IPS-15b (cell line): ENCODE results near the gene EZR.

ENCODE experiments used
- H3K27me3 ChIP-seq: one replicate; pipeline ENCODE4 v1.6.1; 2013; ENCODE audit warnings: low read length; ENCODE audit not compliant: control insufficient read depth, insufficient read depth
- H3K36me3 ChIP-seq: one replicate; pipeline ENCODE4 v1.6.1; 2013; ENCODE audit warnings: low read length; ENCODE audit not compliant: control insufficient read depth, insufficient read depth
- H3K4me1 ChIP-seq: one replicate; pipeline ENCODE4 v1.6.1; 2013; ENCODE audit warnings: mild to moderate bottlenecking, low read length; ENCODE audit not compliant: control insufficient read depth, insufficient read depth
- H3K4me3 ChIP-seq: one replicate; pipeline ENCODE4 v1.5.1; 2013; ENCODE audit warnings: low read depth, low read length
- H3K9ac ChIP-seq: one replicate; pipeline ENCODE4 v1.6.1; 2013; ENCODE audit warnings: low read depth, mild to moderate bottlenecking, low read length
- H3K9me3 ChIP-seq: one replicate; pipeline ENCODE4 v1.6.1; 2013; ENCODE audit warnings: mild to moderate bottlenecking, low read length; ENCODE audit not compliant: control insufficient read depth, insufficient read depth

Gene EZR

DNA sequence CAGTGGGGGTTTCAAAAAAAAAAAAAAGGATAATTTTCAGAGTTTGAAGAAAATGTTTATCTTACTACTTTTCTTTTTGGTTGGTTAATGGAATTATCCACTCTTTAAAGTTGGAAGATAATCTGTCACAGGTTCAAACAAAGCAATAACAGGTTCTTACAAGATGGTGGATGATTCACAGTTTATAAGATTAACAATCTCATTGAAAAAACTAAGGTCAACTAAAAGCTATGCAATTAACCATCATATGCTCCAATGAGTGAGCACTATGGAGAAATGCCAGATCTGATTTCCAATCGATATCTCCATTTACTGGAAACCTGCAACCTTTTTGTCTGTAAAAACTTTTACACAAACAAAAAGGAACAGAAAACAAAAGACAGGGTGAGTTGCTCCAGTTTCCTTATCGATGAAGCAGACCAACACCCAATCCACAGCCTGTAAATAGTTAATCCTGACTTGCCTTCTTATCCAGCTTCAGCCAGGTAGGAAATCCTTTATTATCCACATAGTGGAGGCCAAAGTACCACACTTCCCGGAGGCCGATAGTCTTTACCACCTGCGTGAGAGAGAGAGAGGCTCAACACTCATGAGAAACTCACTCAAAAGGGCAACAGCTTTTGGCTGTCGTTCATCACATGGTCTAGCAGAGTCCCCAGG is 32.4 kb downstream of the EZR start:
- Histone ChIP-seq H3K4me1 (peaks cover 4% of the 10 kb centered on the region), H3K36me3 (peaks cover 62% of the 10 kb centered on the region)

GRCh38 chr6:158785036-158785435 is 34.1 kb downstream of the EZR start:
- H3K4me3 ChIP-seq = no peak overlapping the region
- H3K9me3 ChIP-seq = no peaks in the 10 kb centered on the region
- no peaks in the 10 kb centered on the region for H3K27me3 ChIP-seq
- peaks cover 79% of the 10 kb centered on the region for H3K36me3 ChIP-seq
- no peak overlapping the region for H3K9ac ChIP-seq
- peaks cover 4% of the 10 kb centered on the region for H3K4me1 ChIP-seq

More for the DNA sequence above, 32.4 kb downstream of the EZR start:
- Histone ChIP-seq H3K27me3 (no peaks in the 10 kb centered on the region), H3K9ac (no peak overlapping the region), H3K4me3 (no peak overlapping the region), H3K9me3 (no peaks in the 10 kb centered on the region)

GRCh38 chr6:158784505-158784904 is 34.7 kb downstream of the EZR start:
- H3K9ac ChIP-seq = no peak overlapping the region
- no peak overlapping the region for H3K4me3 ChIP-seq
- peaks cover 4% of the 10 kb centered on the region for H3K4me1 ChIP-seq
- H3K9me3 ChIP-seq = no peaks in the 10 kb centered on the region
- peaks cover 83% of the 10 kb centered on the region for H3K36me3 ChIP-seq
- H3K27me3 ChIP-seq = no peaks in the 10 kb centered on the region

DNA sequence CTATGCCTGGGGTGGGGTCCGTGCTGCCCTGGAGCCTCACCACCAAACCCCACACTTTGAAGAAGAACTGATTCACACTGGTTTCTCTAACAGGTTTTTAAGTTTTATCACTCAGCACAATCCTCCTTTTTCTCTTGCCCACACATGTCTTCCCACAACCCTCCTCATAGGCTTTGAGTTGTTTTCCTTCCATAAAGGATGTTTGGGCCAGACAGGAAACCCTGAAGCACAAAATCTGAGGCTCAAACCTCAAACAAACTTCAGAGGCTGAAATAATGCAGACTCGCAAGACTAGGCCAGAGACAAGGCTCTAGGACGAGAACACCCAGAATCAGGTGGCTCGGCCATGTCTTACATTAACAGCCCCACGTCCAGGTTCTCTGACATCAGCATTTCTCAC is 35.3 kb downstream of the EZR start:
- Histone ChIP-seq H3K4me1 (peaks cover 4% of the 10 kb centered on the region), H3K9me3 (no peaks in the 10 kb centered on the region), H3K36me3 (peaks cover 82% of the 10 kb centered on the region), H3K4me3 (no peak overlapping the region), H3K27me3 (no peaks in the 10 kb centered on the region), H3K9ac (no peak overlapping the region)

DNA sequence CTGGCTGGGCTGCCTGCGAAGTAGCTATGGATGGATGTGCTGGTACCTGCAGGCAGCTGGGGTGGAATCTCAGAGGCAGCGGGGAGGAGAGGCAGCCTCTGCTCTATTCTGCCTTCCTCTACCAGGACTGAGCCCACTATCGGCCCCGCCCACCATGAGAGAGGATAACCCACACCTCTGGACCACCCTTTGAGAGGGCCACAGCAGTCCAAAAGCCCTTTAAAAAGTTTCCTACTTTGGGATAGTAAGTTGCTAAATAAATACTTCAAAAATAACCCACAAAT is 36.1 kb downstream of the EZR start:
- peaks cover 6% of the 10 kb centered on the region for H3K4me1 ChIP-seq

GRCh38 chr6:158782432-158783166 is 36.6 kb downstream of the EZR start:
- Histone ChIP-seq H3K36me3 (peaks cover 82% of the 10 kb centered on the region), H3K9ac (no peak overlapping the region), H3K4me1 (peaks cover 6% of the 10 kb centered on the region)

More for the DNA sequence above, 36.1 kb downstream of the EZR start:
- H3K4me3 ChIP-seq = no peak overlapping the region
- peaks cover 82% of the 10 kb centered on the region for H3K36me3 ChIP-seq
- H3K9ac ChIP-seq = no peak overlapping the region
- no peaks in the 10 kb centered on the region for H3K9me3 ChIP-seq
- H3K27me3 ChIP-seq = no peaks in the 10 kb centered on the region

GRCh38 chr6:158781692-158782373 is 37.3 kb downstream of the EZR start:
- H3K9ac ChIP-seq = no peak overlapping the region
- peaks cover 6% of the 10 kb centered on the region for H3K4me1 ChIP-seq
- no peak overlapping the region for H3K4me3 ChIP-seq
- H3K36me3 ChIP-seq = peaks cover 82% of the 10 kb centered on the region
- no peaks in the 10 kb centered on the region for H3K27me3 ChIP-seq
- H3K9me3 ChIP-seq = no peaks in the 10 kb centered on the region

More at GRCh38 chr6:158782432-158783166, 36.6 kb downstream of the EZR start:
- no peaks in the 10 kb centered on the region for H3K9me3 ChIP-seq
- H3K27me3 ChIP-seq = no peaks in the 10 kb centered on the region
- no peak overlapping the region for H3K4me3 ChIP-seq

DNA sequence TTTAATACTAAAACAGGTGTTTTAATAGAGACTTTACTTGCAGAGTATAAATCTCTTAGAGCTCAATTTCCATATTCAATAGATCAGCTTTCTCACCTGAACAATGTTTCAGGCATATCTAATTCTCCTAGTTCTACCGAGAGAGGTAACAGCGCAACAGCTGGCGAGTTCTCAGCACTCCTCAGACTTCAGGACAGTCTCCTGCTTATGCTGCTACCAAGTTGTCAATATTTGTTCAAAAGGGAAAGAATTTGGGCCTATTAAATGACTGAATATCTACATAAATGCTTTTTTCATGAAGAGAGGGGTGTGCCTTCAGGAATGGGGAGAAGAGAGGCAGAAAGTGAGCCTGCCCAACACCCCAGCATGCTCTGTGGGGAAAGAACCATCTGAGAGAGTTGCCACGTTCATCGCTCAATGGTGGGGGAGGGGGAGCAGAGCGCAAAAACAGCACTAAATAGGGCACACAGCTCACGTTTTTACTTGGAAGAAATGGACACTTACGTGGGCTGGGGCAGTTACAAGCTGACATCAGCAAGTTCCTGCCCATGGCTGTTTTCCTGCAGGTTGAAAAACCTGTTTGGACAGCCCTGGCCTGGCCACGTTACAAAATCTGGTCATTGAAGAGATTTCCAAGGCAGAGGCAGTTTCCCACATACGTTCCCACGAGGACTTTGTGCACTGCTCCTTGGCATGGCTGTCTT is 38.0 kb downstream of the EZR start:
- Histone ChIP-seq H3K9ac (no peak overlapping the region), H3K27me3 (no peaks in the 10 kb centered on the region), H3K4me3 (no peak overlapping the region), H3K9me3 (no peaks in the 10 kb centered on the region), H3K36me3 (peaks cover 82% of the 10 kb centered on the region), H3K4me1 (peaks cover 6% of the 10 kb centered on the region)

- no peaks in the 10 kb centered on the region for H3K27me3 ChIP-seq
- H3K4me3 ChIP-seq = no peak overlapping the region
- H3K36me3 ChIP-seq = peaks cover 88% of the 10 kb centered on the region
- no peak overlapping the region for H3K9ac ChIP-seq
- H3K4me1 ChIP-seq = peaks cover 6% of the 10 kb centered on the region
- H3K9me3 ChIP-seq = no peaks in the 10 kb centered on the region
Observed at GRCh38 chr6:158780246-158780884, 38.8 kb downstream of the EZR start.

GRCh38 chr6:158778005-158778527 is 41.1 kb downstream of the EZR start:
- H3K4me1 ChIP-seq = peaks cover 6% of the 10 kb centered on the region
- no peak overlapping the region for H3K9ac ChIP-seq
- no peaks in the 10 kb centered on the region for H3K9me3 ChIP-seq
- H3K4me3 ChIP-seq = no peak overlapping the region
- peaks cover 83% of the 10 kb centered on the region for H3K36me3 ChIP-seq
- H3K27me3 ChIP-seq = no peaks in the 10 kb centered on the region

GRCh38 chr6:158777510-158777909 is 41.7 kb downstream of the EZR start:
- Histone ChIP-seq H3K9me3 (no peaks in the 10 kb centered on the region), H3K27me3 (no peaks in the 10 kb centered on the region), H3K4me1 (peaks cover 4% of the 10 kb centered on the region), H3K9ac (no peak overlapping the region), H3K4me3 (no peak overlapping the region), H3K36me3 (peaks cover 82% of the 10 kb centered on the region)
